Peyer's patch (tissue), 4 donors: ENCODE measurements around the gene ATP8A1.

Experiments
- POLR2A ChIP-seq, 2 donors: fragments of 450-650 bp; IDR thresholded peaks; one replicate each; pipeline ENCODE4 v1.5.1; 2017; ENCODE audit warnings: antibody characterized with exemption in 2 of 2, mild to moderate bottlenecking in 2 of 2, moderate library complexity in 2 of 2
- TF ChIP-seq, protein P1 (sequence below), 6 experiments: fragments of 450-650 bp in 4 of 6; fragments of 200-600 bp in 2 of 6; sonication (generic) in 1 of 6; IDR thresholded peaks; one replicate each; pipeline ENCODE4 v1.5.1; 2017 to 2019; ENCODE audit warnings: antibody characterized with exemption in 6 of 6, mild to moderate bottlenecking in 3 of 6, moderate library complexity in 1 of 6

DNA sequence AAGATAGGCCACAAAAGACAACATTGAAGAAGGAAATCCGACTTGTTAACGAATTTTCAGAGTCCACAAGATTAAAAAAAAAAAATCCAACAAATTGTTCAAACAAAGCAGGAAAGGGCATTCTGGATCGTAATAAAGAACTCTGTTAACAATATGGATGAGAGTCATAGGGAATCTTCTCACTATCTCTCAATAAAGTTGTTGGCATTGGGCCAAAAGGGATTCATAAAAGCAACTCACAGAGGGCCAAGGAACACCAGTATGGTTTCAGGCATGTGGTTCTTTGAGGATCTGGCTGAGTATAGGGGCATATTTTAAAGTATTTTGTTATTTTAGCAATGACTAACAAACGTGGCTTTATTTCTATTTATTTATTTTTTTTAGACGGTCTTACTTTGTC is 210.1 kb downstream of the ATP8A1 start:
- TF ChIP-seq POLR2A (IDR thresholded peaks at IDR 0.05), result no peak
- TF ChIP-seq, protein P1, sequence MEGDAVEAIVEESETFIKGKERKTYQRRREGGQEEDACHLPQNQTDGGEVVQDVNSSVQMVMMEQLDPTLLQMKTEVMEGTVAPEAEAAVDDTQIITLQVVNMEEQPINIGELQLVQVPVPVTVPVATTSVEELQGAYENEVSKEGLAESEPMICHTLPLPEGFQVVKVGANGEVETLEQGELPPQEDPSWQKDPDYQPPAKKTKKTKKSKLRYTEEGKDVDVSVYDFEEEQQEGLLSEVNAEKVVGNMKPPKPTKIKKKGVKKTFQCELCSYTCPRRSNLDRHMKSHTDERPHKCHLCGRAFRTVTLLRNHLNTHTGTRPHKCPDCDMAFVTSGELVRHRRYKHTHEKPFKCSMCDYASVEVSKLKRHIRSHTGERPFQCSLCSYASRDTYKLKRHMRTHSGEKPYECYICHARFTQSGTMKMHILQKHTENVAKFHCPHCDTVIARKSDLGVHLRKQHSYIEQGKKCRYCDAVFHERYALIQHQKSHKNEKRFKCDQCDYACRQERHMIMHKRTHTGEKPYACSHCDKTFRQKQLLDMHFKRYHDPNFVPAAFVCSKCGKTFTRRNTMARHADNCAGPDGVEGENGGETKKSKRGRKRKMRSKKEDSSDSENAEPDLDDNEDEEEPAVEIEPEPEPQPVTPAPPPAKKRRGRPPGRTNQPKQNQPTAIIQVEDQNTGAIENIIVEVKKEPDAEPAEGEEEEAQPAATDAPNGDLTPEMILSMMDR (IDR thresholded peaks at IDR 0.05), result no peak
